ENCODE results near the gene MACIR.

- TF ChIP-seq, protein P1, sequence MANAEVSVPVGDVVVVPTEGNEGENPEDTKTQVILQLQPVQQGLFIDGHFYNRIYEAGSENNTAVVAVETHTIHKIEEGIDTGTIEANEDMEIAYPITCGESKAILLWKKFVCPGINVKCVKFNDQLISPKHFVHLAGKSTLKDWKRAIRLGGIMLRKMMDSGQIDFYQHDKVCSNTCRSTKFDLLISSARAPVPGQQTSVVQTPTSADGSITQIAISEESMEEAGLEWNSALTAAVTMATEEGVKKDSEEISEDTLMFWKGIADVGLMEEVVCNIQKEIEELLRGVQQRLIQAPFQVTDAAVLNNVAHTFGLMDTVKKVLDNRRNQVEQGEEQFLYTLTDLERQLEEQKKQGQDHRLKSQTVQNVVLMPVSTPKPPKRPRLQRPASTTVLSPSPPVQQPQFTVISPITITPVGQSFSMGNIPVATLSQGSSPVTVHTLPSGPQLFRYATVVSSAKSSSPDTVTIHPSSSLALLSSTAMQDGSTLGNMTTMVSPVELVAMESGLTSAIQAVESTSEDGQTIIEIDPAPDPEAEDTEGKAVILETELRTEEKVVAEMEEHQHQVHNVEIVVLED (CRISPR knock-in tag; IDR thresholded peaks at IDR 0.05; ENCODE audit: borderline replicate concordance), result no peak
- TF ChIP-seq, protein P2, sequence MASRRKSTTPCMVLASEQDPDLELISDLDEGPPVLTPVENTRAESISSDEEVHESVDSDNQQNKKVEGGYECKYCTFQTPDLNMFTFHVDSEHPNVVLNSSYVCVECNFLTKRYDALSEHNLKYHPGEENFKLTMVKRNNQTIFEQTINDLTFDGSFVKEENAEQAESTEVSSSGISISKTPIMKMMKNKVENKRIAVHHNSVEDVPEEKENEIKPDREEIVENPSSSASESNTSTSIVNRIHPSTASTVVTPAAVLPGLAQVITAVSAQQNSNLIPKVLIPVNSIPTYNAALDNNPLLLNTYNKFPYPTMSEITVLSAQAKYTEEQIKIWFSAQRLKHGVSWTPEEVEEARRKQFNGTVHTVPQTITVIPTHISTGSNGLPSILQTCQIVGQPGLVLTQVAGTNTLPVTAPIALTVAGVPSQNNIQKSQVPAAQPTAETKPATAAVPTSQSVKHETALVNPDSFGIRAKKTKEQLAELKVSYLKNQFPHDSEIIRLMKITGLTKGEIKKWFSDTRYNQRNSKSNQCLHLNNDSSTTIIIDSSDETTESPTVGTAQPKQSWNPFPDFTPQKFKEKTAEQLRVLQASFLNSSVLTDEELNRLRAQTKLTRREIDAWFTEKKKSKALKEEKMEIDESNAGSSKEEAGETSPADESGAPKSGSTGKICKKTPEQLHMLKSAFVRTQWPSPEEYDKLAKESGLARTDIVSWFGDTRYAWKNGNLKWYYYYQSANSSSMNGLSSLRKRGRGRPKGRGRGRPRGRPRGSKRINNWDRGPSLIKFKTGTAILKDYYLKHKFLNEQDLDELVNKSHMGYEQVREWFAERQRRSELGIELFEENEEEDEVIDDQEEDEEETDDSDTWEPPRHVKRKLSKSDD (CRISPR knock-in tag; IDR thresholded peaks at IDR 0.05; ENCODE audit: low read depth), result no peak
- TF ChIP-seq ZMYM4 (CRISPR knock-in tag; IDR thresholded peaks at IDR 0.05) (no peak), ZMYM2 (CRISPR knock-in tag; IDR thresholded peaks at IDR 0.05) (no peak), HMGXB4 (CRISPR knock-in tag; IDR thresholded peaks at IDR 0.05; ENCODE audit: borderline replicate concordance in 1 of 2, low read depth in 1 of 2) (no peak), CTCF (CRISPR knock-in tag; IDR thresholded peaks at IDR 0.05) (no peak), USF2 (IDR thresholded peaks at IDR 0.05; ENCODE audit: low read depth, low read length) (no peak), USF2 (CRISPR knock-in tag; IDR thresholded peaks at IDR 0.05; ENCODE audit: borderline replicate concordance) (no peak), TCF7L2 (IDR thresholded peaks at IDR 0.05; ENCODE audit: low read depth, low read length) (no peak)
Measured at GRCh38 chr5:103228588-103228987, 30.0 kb upstream of the MACIR start.

Data from HepG2 (cell line).